Activated naive CD8-positive, alpha-beta T cell (primary cell): ENCODE data around the gene GPR25.

ENCODE experiments used
- H3K27ac Mint-ChIP-seq: one replicate; pipeline ENCODE4 v1.8.0; 2021; ENCODE audit warnings: mixed read lengths
- H3K27me3 Mint-ChIP-seq: one replicate; pipeline ENCODE4 v1.8.0; 2021; ENCODE audit warnings: mixed read lengths
- H3K36me3 Mint-ChIP-seq: one replicate; pipeline ENCODE4 v1.8.0; 2021; ENCODE audit warnings: mixed read lengths
- H3K4me1 Mint-ChIP-seq: one replicate; pipeline ENCODE4 v1.8.0; 2021; ENCODE audit warnings: low read depth, mixed read lengths
- H3K4me3 Mint-ChIP-seq: one replicate; pipeline ENCODE4 v1.8.0; 2021; ENCODE audit warnings: mild to moderate bottlenecking, mixed read lengths
- H3K9me3 Mint-ChIP-seq: one replicate; pipeline ENCODE4 v1.8.0; 2021; ENCODE audit warnings: low read depth, mixed read lengths

The GPR25 gene

DNA sequence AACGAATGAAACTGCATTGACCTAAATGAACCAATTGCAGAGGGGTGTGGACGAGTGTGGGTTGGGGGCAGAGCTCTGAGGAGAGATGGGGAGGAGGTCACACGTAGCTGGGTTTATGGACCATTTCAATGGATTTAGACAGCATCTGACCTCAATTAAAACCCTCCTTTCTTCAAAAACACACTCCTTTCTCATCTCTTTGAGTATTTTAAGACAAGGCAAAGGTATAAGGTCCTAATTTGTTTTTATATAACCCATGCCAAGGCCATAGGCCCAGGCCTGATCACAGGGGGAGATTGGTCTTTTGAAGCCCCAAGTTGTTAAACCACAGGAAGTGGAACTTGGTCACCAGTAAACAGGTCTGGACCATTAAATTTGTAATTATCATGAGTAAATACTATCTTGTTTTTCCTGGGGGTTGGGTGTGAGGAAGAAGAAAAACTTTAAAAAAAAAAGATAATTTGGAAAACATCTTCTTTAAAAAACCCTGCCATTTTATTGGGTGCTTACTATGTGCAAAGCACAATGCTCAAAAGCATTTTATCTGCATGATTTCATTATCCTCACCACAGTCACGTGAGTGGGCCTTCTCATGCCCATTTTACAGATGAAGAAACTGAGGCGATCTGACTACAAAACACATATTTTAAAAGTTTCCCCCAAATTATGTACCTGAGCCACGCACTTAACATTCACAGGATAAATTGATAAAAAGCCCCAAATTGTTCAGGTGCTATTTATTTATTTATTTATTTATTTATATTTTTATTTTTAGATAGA, 13.0 kb downstream of the GPR25 start:
- Mint-ChIP-seq H3K27ac (no peak overlapping the region), H3K36me3 (no peaks in the 10 kb centered on the region), H3K9me3 (no peaks in the 10 kb centered on the region), H3K27me3 (no peaks in the 10 kb centered on the region), H3K4me3 (no peak overlapping the region), H3K4me1 (peaks cover 40% of the 10 kb centered on the region)

DNA sequence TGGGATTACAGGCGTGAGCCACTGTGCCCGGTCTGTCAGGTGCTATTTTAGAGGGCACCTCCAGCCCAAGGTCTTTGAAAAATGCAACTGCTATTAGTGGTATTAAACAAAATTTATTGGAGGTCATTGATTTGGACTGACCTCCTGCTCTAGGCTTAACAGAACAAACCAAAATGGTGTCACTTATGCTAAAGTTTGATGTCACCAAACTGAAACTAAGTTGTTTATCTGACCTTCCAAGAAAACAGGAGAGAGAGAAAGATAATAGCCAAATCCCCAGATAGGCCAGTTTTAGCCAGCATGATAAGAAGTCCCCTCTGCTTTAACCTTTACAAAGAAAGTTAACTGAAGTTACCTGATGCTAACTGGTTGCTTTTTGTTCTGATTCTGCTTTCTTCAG, 13.8 kb downstream of the GPR25 start:
- Mint-ChIP-seq H3K36me3 (no peaks in the 10 kb centered on the region), H3K4me1 (peaks cover 44% of the 10 kb centered on the region), H3K9me3 (no peaks in the 10 kb centered on the region), H3K4me3 (no peak overlapping the region), H3K27me3 (no peaks in the 10 kb centered on the region), H3K27ac (no peak overlapping the region)

DNA sequence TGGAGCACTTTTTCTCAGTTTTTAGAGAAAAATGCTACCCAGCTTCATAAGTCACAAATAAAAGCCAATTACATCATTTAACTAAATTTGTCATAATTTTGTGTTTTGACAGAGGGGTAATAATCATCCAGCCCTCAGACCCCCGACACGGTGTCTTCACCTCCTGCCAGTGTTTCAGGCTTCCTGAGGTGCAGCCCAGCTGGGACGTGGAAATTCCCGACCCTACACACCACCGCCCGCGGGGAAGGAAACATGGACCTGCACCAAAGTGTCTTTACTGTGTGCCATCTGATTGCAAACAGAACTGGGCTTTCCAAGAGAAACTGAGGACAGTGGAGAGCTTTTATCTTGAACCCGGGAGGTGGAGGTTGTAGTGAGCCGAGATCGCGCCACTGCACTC, 14.3 kb downstream of the GPR25 start:
- Mint-ChIP-seq H3K4me1 (peaks cover 46% of the 10 kb centered on the region), H3K27me3 (no peaks in the 10 kb centered on the region), H3K4me3 (no peak overlapping the region), H3K36me3 (no peaks in the 10 kb centered on the region), H3K9me3 (no peaks in the 10 kb centered on the region), H3K27ac (no peak overlapping the region)

DNA sequence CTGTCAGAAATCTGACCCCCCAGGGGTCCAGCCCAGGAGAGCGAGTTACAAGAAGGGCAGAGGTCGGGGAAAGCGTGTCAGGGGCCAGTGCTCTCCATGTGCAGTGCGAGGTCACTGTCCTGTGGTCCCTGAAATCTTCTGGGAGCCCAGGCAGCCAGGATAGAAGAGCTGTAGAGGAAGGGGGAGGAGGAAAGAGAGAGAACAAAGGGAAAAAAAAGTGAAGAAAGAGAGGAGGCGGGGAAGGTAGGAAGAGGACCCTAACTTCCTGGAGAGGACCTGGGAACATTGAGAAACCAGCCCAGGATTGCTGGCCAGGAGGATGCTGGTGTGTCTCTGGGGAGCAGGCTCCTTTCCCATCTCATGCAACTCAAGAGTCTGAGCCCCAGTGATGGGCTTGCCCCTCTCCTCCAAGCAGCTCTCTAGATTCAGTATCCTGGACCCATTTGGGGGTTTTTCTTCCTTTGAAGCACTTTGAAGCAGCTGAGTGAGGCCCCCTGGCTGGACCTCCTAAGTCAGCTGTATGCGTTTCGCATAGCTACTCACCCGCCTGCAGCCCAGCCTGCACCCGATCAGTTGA, 15.1 kb downstream of the GPR25 start:
- no peaks in the 10 kb centered on the region for H3K36me3 Mint-ChIP-seq
- peaks cover 46% of the 10 kb centered on the region for H3K4me1 Mint-ChIP-seq
- no peak overlapping the region for H3K27ac Mint-ChIP-seq
- peak overlapping the region; percentile 30 for H3K4me3 Mint-ChIP-seq
- no peaks in the 10 kb centered on the region for H3K9me3 Mint-ChIP-seq
- peaks cover 2% of the 10 kb centered on the region for H3K27me3 Mint-ChIP-seq

DNA sequence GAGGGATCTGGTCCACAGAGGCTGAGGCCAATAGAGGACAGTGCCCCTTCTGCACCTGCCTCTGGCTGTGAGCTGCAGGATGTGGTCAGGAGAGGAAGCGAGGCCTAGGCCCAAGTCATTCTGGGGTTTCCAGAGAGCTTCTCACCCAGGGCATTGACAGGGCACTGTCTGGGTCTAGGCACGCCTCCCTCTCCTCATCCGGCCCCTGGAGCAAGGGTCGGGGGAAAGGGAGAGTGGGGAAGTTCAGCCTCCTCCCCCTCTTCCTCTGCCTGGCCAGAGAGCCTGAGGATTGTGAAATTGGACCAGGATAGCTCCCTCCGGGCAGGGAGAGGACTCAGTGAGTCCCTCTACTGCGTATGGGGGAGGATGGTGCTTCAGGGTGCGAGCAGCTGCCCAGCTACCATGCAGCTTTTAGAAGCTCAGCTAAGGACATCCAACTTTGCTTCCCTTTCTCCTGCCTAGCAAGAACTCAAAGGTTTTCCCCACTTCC, 15.6 kb downstream of the GPR25 start:
- Mint-ChIP-seq H3K27me3 (peaks cover 4% of the 10 kb centered on the region), H3K36me3 (no peaks in the 10 kb centered on the region), H3K4me1 (peaks cover 46% of the 10 kb centered on the region), H3K4me3 (peak overlapping the region; percentile 30), H3K27ac (no peak overlapping the region), H3K9me3 (no peaks in the 10 kb centered on the region)

DNA sequence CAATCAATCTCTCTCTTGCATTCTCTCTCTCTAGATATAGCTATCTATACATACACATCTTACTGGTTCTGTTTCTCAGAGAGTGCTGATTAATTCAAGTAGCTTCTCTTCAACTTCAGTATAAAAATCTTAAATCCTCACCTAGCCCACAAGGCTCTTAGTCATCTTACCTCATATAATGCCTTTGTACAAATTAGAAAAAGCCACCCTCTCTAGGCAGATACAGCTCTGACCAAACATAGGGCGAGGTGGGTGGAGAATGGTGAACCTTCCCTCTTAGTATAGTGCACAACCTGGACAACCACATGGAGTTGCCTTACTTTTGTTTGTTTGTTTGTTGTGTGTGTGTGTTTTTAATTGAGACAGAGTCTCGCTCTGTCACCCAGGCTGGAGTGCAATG, 16.8 kb downstream of the GPR25 start:
- Mint-ChIP-seq H3K4me1 (peaks cover 46% of the 10 kb centered on the region), H3K27ac (peak overlapping the region; percentile 36), H3K9me3 (no peaks in the 10 kb centered on the region), H3K27me3 (peaks cover 4% of the 10 kb centered on the region), H3K36me3 (no peaks in the 10 kb centered on the region), H3K4me3 (peak overlapping the region; percentile 4)

DNA sequence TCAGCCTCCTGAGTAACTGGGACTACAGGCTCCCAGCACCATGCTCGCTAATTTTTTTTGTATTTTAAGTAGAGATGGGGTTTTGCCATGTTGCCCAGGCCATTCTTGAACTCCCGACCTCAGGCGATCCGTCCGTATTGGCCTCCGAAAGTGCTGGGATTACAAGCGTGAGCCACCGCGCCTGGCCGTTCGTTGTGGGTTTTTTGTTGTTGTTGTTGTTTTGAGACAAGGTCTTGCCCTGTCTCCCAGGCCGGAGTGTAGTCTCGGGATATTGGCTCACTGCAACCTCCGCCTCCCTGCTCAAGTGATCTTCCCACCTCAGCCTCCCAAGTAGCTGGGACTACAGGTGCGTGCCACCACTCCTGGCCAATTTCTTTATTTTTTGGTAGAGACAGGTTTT, 17.2 kb downstream of the GPR25 start:
- no peak overlapping the region for H3K27ac Mint-ChIP-seq
- no peaks in the 10 kb centered on the region for H3K36me3 Mint-ChIP-seq

DNA sequence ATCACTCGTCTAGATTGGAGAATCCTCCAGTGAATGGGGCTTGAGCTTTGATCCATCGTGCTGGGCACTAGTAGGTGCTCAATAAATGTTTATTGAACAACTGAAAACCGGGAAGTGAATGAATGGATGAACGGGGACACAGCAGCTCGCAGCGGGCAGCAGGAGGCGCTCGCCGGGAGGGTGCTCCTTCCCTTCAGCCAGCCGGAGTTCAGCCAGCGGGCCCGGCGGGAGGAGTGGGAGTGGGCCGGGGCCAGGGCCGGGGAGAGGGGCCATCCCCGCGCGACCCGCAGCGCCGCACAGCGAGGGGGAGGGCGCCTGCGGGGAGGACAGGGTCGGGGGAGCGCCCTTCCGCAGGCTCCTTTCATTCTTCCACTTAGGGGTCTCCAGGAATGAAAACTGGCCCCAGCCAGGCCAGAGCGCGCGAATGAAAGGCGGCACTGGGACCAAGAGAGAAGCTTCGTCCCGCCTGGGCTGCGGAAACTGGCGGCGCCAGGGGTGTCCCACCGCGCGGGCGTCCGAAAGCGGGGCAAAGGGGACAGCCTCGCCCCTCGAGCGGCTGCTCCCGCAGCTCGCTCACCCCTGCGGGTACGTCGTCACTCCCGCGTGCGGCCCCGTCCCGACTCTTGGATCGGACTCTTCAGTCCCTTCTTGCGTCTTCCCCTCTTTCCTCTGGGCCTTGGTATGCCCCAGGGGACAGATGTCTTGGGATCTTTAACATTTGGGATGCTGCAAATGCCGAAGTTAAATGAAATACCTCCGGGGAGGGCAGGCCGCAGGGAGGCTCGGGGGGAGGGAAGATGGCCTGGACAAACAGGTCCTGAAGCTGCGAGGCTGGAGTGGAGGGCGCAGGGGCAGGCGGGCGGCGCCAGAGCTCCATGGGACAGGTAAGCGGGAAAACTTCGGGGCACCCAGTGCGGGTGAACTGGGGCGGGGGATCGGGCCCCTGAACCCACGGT, 18.3 kb downstream of the GPR25 start:
- H3K36me3 Mint-ChIP-seq, result no peaks in the 10 kb centered on the region
- H3K4me1 Mint-ChIP-seq, result peaks cover 41% of the 10 kb centered on the region
- peaks cover 4% of the 10 kb centered on the region for H3K27me3 Mint-ChIP-seq
- no peak overlapping the region for H3K27ac Mint-ChIP-seq
- peak overlapping the region; percentile 75 for H3K4me3 Mint-ChIP-seq
- H3K9me3 Mint-ChIP-seq, result no peaks in the 10 kb centered on the region

More for the DNA sequence above, 17.2 kb downstream of the GPR25 start:
- peaks cover 46% of the 10 kb centered on the region for H3K4me1 Mint-ChIP-seq
- H3K9me3 Mint-ChIP-seq, result no peaks in the 10 kb centered on the region
- peak overlapping the region; percentile 13 for H3K4me3 Mint-ChIP-seq
- peaks cover 4% of the 10 kb centered on the region for H3K27me3 Mint-ChIP-seq

DNA sequence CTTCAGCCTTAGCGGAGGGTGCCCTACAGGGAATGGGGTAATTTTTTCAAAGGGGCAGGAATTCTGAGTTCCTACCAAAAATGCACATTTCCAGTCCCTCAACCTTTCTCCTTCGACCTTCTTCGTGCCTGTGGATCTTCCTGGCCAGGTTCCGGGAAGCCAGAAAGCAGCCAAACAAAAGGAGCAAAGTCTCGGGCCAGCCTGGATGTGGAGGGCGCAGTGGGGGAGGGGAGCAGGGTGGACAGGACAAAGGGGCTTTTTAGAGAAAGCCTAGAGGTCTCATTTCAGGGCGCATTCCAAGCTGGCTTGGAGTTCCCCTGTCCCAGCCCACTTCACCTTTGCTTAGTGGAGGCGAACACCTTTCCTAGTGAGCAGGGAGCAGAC, 19.0 kb downstream of the GPR25 start:
- H3K4me3 Mint-ChIP-seq, result peak overlapping the region; percentile 62
- H3K4me1 Mint-ChIP-seq, result peaks cover 41% of the 10 kb centered on the region
- no peaks in the 10 kb centered on the region for H3K36me3 Mint-ChIP-seq
- H3K27me3 Mint-ChIP-seq, result peaks cover 4% of the 10 kb centered on the region
- no peak overlapping the region for H3K27ac Mint-ChIP-seq
- H3K9me3 Mint-ChIP-seq, result no peaks in the 10 kb centered on the region

DNA sequence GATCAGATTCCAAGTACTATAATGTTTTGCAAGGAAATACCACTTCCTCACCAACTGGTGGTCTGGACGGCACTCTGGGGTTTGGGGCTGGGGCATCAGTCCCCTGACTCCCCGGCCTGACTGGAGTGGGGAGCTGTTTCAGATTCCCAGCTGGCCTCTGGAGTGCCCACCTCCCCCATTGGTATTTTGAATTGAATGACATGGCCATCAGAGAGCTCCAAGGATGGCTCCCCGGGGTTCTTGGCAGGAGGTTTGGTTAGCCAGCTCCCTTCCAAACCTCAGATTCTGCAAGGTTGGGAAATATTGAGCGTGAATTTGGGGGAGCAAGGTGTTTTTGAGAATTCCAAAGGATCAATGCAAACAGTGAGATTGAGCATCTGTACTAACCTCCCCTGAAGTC, 19.8 kb downstream of the GPR25 start:
- no peaks in the 10 kb centered on the region for H3K9me3 Mint-ChIP-seq
- peak overlapping the region; percentile 35 for H3K4me3 Mint-ChIP-seq
- peaks cover 35% of the 10 kb centered on the region for H3K4me1 Mint-ChIP-seq
- H3K36me3 Mint-ChIP-seq, result no peaks in the 10 kb centered on the region
- no peak overlapping the region for H3K27ac Mint-ChIP-seq
- H3K27me3 Mint-ChIP-seq, result peaks cover 4% of the 10 kb centered on the region

DNA sequence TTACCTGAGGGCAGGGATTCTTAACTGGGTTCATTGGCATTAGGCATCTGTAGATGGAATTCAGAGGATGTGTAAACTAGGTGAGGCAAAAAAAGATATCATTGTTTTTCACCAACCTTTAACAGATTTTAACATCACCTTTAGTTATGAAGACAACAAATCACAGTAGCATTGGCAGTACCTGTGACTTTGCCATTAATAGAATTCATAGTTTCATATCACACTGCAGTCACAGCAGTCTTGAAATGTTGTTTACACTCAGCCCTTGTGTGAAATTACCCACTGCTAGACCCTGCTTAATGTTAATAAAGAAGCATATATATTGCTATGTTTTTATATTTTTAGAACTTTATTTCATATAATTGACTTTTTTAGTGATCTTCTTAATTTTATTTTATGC, 20.2 kb downstream of the GPR25 start:
- H3K27me3 Mint-ChIP-seq, result peaks cover 4% of the 10 kb centered on the region
- no peak overlapping the region for H3K27ac Mint-ChIP-seq
- H3K36me3 Mint-ChIP-seq, result no peaks in the 10 kb centered on the region
- no peaks in the 10 kb centered on the region for H3K9me3 Mint-ChIP-seq
- no peak overlapping the region for H3K4me3 Mint-ChIP-seq
- H3K4me1 Mint-ChIP-seq, result peaks cover 31% of the 10 kb centered on the region

DNA sequence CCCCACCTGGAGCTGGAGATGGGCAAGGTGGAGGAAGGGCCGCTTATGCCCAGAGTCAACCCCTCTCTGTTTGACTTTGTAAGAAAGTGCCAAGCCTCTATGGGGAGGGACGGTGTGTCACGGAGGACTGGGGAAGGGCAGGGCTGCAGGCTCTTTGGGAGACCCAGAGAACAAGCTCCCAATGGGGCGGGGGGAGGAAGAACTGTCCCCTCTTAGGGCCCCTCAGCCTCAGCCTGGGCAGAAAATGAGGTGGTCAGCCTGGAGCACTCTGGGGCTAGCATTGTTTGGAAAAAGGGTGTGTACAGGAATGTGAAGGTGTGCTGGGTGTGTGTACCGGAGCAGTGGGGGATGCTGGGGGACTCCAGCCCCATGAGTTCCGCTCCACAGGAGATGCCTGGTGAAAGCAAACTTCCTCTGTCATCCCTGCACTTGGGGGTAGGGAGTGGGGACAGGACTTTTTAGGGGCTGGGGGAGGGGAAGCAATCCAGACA, 20.7 kb downstream of the GPR25 start:
- Mint-ChIP-seq H3K4me1 (peaks cover 26% of the 10 kb centered on the region), H3K4me3 (no peak overlapping the region), H3K9me3 (no peaks in the 10 kb centered on the region), H3K36me3 (no peaks in the 10 kb centered on the region), H3K27me3 (peaks cover 4% of the 10 kb centered on the region), H3K27ac (no peak overlapping the region)

DNA sequence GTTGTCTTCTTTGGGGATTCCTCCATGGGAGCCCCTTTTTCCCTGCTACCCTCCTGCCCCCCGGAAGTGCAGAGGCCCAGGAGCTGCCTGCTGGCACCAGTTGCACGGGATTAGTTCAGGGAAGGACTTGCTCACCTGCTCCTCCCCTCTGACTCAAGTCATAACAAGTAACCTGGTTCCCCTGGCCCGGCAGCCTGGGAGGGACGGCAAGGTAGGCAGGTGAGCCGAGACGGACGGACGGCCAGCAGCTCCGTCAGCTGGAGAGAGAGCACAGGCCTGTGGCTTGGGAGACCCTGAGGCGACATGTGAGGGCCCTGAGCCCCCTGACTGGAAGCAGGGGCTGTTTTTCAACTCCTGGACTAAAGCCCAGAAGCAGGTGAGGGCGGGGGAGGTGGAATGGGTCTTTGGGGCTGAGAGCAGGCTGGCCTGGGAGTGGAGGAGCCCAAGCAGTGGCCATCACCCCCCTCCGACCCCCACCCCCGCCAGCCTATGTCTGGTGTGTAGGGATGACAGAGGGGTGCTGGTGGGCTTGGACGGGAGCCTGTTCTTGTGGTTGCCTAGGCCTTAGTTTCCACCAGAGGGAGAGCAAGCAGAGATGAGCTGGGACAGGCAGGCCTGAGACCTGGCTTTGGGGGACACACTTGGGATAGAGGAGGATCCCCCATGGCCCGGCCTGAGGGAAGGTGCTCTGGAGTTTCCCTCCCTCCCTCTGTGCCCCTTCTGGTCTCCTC, 22.1 kb downstream of the GPR25 start, which contains the start of gene INAVA:
TSS of gene INAVA (plus strand) at position 189 of the 731 bp plus-strand sequence. CDS start 3,501 bp downstream, outside the sequence.
- no peak within 1 kb of the TSS for H3K27ac Mint-ChIP-seq
- no peaks in the 10 kb centered on the region for H3K36me3 Mint-ChIP-seq

DNA sequence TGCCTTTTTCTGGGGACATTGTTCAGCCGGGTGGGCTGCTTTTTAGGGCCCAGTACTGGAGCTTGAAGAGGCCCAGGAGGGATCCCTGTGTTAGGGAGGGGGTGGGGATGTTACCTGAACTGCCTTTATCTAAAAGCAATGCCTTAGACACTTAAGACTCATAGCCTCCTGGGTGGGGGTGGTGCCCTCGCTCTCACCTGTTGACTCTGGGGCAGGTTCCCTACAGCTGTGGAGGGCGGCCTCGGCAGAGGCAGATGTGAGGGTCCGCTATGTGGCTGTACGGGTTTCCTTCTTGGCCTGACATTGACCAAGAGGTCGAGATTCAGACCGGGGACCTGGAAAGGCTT, 22.6 kb downstream of the GPR25 start:
- H3K4me3 Mint-ChIP-seq, result no peak overlapping the region
- peaks cover 9% of the 10 kb centered on the region for H3K4me1 Mint-ChIP-seq
- H3K36me3 Mint-ChIP-seq, result no peaks in the 10 kb centered on the region
- H3K27me3 Mint-ChIP-seq, result peaks cover 7% of the 10 kb centered on the region
- no peak overlapping the region for H3K27ac Mint-ChIP-seq
- no peaks in the 10 kb centered on the region for H3K9me3 Mint-ChIP-seq

More for the DNA sequence above, 22.1 kb downstream of the GPR25 start, which contains the start of gene INAVA:
- Mint-ChIP-seq H3K4me3 (no peak within 1 kb of the TSS), H3K4me1 (peaks cover 13% of the 10 kb centered on the region), H3K9me3 (no peaks in the 10 kb centered on the region), H3K27me3 (peaks cover 7% of the 10 kb centered on the region)
